ENCODE measurements around the gene CDH2. TPM values are rescaled to one million over a fixed set of nuclear protein-coding genes. Genes with fewer than 3 reads are reported as not detected.

Gene CDH2
- total RNA-seq, 1 donor from 2014 or later = 1.8 TPM

GRCh38 chr18:28115149-28115550, 61.8 kb downstream of the CDH2 start:
- ATAC-seq (no peak), DNase-seq (no peak)
- TF ChIP-seq, protein P1, sequence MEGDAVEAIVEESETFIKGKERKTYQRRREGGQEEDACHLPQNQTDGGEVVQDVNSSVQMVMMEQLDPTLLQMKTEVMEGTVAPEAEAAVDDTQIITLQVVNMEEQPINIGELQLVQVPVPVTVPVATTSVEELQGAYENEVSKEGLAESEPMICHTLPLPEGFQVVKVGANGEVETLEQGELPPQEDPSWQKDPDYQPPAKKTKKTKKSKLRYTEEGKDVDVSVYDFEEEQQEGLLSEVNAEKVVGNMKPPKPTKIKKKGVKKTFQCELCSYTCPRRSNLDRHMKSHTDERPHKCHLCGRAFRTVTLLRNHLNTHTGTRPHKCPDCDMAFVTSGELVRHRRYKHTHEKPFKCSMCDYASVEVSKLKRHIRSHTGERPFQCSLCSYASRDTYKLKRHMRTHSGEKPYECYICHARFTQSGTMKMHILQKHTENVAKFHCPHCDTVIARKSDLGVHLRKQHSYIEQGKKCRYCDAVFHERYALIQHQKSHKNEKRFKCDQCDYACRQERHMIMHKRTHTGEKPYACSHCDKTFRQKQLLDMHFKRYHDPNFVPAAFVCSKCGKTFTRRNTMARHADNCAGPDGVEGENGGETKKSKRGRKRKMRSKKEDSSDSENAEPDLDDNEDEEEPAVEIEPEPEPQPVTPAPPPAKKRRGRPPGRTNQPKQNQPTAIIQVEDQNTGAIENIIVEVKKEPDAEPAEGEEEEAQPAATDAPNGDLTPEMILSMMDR (IDR thresholded peaks at IDR 0.05) = no peak
- H3K4me3 ChIP-seq = no peak overlapping the region
- no peaks in the 10 kb centered on the region for H3K36me3 ChIP-seq
- intact Hi-C loops (cut with DNase I) = no loop called here
- H3K9me3 ChIP-seq = no peaks in the 10 kb centered on the region
- no peaks in the 10 kb centered on the region for H3K27me3 ChIP-seq
- no peak overlapping the region for H3K27ac ChIP-seq
- no peaks in the 10 kb centered on the region for H3K4me1 ChIP-seq

- no peaks in the 10 kb centered on the region for H3K9me3 ChIP-seq
- no peak for DNase-seq
- TF ChIP-seq, protein P1 (IDR thresholded peaks at IDR 0.05) = no peak
- no peaks in the 10 kb centered on the region for H3K27me3 ChIP-seq
- intact Hi-C loops (cut with DNase I) = no loop called here
- H3K4me3 ChIP-seq = no peak overlapping the region
- no peaks in the 10 kb centered on the region for H3K4me1 ChIP-seq
- ATAC-seq = no peak
- H3K27ac ChIP-seq = no peak overlapping the region
- no peaks in the 10 kb centered on the region for H3K36me3 ChIP-seq
Measured at GRCh38 chr18:28114472-28114871, 62.5 kb downstream of the CDH2 start.

- no peak for DNase-seq
- intact Hi-C loops (cut with DNase I) = no loop called here
- no peak overlapping the region for H3K4me3 ChIP-seq
- no peaks in the 10 kb centered on the region for H3K9me3 ChIP-seq
- H3K4me1 ChIP-seq = no peaks in the 10 kb centered on the region
- no peak for ATAC-seq
- TF ChIP-seq, protein P1 (IDR thresholded peaks at IDR 0.05) = no peak
- H3K27ac ChIP-seq = no peak overlapping the region
- no peaks in the 10 kb centered on the region for H3K27me3 ChIP-seq
- H3K36me3 ChIP-seq = no peaks in the 10 kb centered on the region
Measured at GRCh38 chr18:28113271-28114029, 63.5 kb downstream of the CDH2 start.

- intact Hi-C loops (cut with DNase I) = no loop called here
- H3K36me3 ChIP-seq = no peaks in the 10 kb centered on the region
- TF ChIP-seq, protein P1 (IDR thresholded peaks at IDR 0.05) = no peak
- H3K27ac ChIP-seq = no peak overlapping the region
- no peaks in the 10 kb centered on the region for H3K27me3 ChIP-seq
- no peaks in the 10 kb centered on the region for H3K4me1 ChIP-seq
- no peaks in the 10 kb centered on the region for H3K9me3 ChIP-seq
- no peak overlapping the region for H3K4me3 ChIP-seq
- DNase-seq = no peak
- no peak for ATAC-seq
Measured at GRCh38 chr18:28112056-28112470, 64.9 kb downstream of the CDH2 start.

GRCh38 chr18:28110924-28111323, 66.0 kb downstream of the CDH2 start:
- TF ChIP-seq, protein P1 (IDR thresholded peaks at IDR 0.05) = no peak
- intact Hi-C loops (cut with DNase I) = no loop called here
- ATAC-seq = no peak
- DNase-seq = no peak
- no peaks in the 10 kb centered on the region for H3K9me3 ChIP-seq
- H3K27me3 ChIP-seq = no peaks in the 10 kb centered on the region
- H3K36me3 ChIP-seq = no peaks in the 10 kb centered on the region
- no peak overlapping the region for H3K4me3 ChIP-seq
- H3K4me1 ChIP-seq = no peaks in the 10 kb centered on the region
- no peak overlapping the region for H3K27ac ChIP-seq

Measured in upper lobe of right lung (tissue), 1 donor.